Activated naive CD8-positive, alpha-beta T cell (primary cell): ENCODE measurements around the gene NGEF.

Experiments used
- H3K27ac Mint-ChIP-seq: one replicate; pipeline ENCODE4 v1.8.0; 2021; ENCODE audit warnings: mixed read lengths
- H3K27me3 Mint-ChIP-seq: one replicate; pipeline ENCODE4 v1.8.0; 2021; ENCODE audit warnings: mixed read lengths
- H3K36me3 Mint-ChIP-seq: one replicate; pipeline ENCODE4 v1.8.0; 2021; ENCODE audit warnings: mixed read lengths
- H3K4me1 Mint-ChIP-seq: one replicate; pipeline ENCODE4 v1.8.0; 2021; ENCODE audit warnings: low read depth, mixed read lengths
- H3K4me3 Mint-ChIP-seq: one replicate; pipeline ENCODE4 v1.8.0; 2021; ENCODE audit warnings: mild to moderate bottlenecking, mixed read lengths
- H3K9me3 Mint-ChIP-seq: one replicate; pipeline ENCODE4 v1.8.0; 2021; ENCODE audit warnings: low read depth, mixed read lengths

NGEF gene

GRCh38 chr2:232957657-232958090 lies 55.4 kb downstream of the NGEF start:
- Mint-ChIP-seq H3K27me3 (no peaks in the 10 kb centered on the region), H3K4me1 (no peaks in the 10 kb centered on the region), H3K9me3 (no peaks in the 10 kb centered on the region), H3K4me3 (no peak overlapping the region), H3K27ac (no peak overlapping the region), H3K36me3 (no peaks in the 10 kb centered on the region)

- Mint-ChIP-seq H3K36me3 (no peaks in the 10 kb centered on the region), H3K4me1 (no peaks in the 10 kb centered on the region), H3K27me3 (no peaks in the 10 kb centered on the region), H3K27ac (no peak overlapping the region), H3K4me3 (no peak overlapping the region), H3K9me3 (no peaks in the 10 kb centered on the region)
Measured at GRCh38 chr2:232955856-232956255, 57.2 kb downstream of the NGEF start.

- H3K9me3 Mint-ChIP-seq: no peaks in the 10 kb centered on the region
- H3K27me3 Mint-ChIP-seq: no peaks in the 10 kb centered on the region
- H3K4me1 Mint-ChIP-seq: no peaks in the 10 kb centered on the region
- no peak overlapping the region for H3K27ac Mint-ChIP-seq
- no peak overlapping the region for H3K4me3 Mint-ChIP-seq
- no peaks in the 10 kb centered on the region for H3K36me3 Mint-ChIP-seq
Measured at GRCh38 chr2:232954691-232955090, 58.4 kb downstream of the NGEF start.

DNA sequence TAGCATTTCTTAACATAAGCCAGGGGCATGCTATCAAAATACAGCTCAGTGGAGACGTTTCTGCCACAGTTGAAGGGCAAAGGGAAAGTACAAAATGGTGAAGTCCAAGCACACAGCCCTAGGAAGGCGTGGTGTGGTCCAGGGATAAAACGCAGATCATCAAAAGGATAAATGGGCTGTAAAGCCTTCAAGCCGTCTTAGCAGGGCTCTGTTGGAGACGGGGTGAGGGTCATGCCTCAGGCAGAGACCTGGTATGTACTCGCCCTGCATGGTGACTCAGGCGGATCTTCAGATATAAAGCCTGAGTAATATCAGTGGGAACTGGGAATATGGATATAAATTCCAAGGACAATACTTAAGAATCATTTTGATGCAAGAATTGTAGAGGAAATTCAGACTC lies 61.2 kb downstream of the NGEF start:
- Mint-ChIP-seq H3K27me3 (no peaks in the 10 kb centered on the region), H3K36me3 (no peaks in the 10 kb centered on the region), H3K27ac (no peak overlapping the region), H3K9me3 (no peaks in the 10 kb centered on the region), H3K4me3 (no peak overlapping the region), H3K4me1 (no peaks in the 10 kb centered on the region)

DNA sequence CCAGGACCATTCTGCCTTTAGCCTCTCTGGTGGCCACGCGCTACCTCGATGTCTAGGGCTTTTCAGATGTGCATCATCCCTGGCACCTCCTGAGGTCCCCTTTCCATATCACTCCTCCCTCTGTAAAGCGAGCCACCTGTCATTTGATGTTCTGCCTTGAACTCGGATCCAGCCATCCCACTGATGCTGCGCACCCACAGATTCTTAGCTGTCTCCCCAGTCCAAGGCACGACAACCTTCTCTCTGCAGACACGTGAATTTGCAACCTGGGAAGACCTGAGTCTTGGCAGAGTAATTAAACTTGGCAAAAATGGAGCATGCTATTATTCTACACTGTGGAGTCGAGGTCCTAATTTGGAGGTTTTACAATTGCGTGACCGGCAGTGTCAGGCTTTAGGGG lies 61.9 kb downstream of the NGEF start:
- Mint-ChIP-seq H3K36me3 (no peaks in the 10 kb centered on the region), H3K27me3 (no peaks in the 10 kb centered on the region), H3K4me3 (no peak overlapping the region), H3K4me1 (no peaks in the 10 kb centered on the region), H3K9me3 (no peaks in the 10 kb centered on the region), H3K27ac (no peak overlapping the region)

DNA sequence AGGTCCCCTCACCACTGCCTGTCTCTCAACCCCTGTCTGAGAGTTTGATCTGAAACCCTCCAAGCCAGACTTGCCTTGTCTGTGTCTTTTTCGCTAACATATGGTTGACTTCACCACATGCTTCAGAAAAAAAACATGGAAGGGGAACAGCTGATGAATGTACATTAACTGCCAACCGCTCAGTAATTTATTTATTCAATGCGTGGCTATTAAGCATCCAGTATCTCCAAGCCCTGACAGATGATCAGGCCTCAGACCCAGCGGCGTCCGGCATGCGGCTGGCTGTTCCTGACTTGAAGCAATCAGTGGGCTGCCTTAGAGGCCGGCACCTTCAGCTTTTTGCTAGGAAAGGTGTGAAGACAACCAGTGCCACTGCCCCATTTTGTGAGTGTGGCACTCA lies 62.3 kb downstream of the NGEF start:
- no peak overlapping the region for H3K4me3 Mint-ChIP-seq
- H3K9me3 Mint-ChIP-seq: no peaks in the 10 kb centered on the region
- H3K36me3 Mint-ChIP-seq: no peaks in the 10 kb centered on the region
- no peak overlapping the region for H3K27ac Mint-ChIP-seq
- no peaks in the 10 kb centered on the region for H3K27me3 Mint-ChIP-seq
- no peaks in the 10 kb centered on the region for H3K4me1 Mint-ChIP-seq

GRCh38 chr2:232949016-232949415 lies 64.0 kb downstream of the NGEF start:
- Mint-ChIP-seq H3K4me3 (no peak overlapping the region), H3K27ac (no peak overlapping the region), H3K27me3 (no peaks in the 10 kb centered on the region), H3K36me3 (no peaks in the 10 kb centered on the region), H3K9me3 (no peaks in the 10 kb centered on the region), H3K4me1 (no peaks in the 10 kb centered on the region)

DNA sequence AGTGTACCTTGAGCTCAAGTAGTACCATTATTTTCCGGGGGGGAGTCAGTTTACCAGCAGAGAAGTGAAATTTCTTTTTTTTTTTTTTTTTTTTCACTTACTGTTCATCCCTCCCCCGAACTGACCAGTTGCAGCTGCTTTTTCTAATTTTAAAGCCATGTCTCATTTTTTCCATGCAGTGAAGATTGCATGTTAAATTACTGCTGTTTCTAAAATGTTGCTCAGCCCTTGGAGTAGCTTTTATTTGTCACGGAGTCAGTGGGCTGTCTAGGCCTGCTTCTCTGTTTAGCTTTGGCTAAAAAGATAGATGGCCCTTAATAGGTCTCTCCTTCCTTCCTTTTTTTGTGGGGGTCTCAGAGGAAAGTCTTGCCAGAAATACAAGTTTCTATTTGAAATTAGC lies 70.2 kb downstream of the NGEF start:
- peaks cover 11% of the 10 kb centered on the region for H3K9me3 Mint-ChIP-seq
- H3K4me1 Mint-ChIP-seq: no peaks in the 10 kb centered on the region
- no peak overlapping the region for H3K4me3 Mint-ChIP-seq
- no peaks in the 10 kb centered on the region for H3K36me3 Mint-ChIP-seq
- H3K27ac Mint-ChIP-seq: no peak overlapping the region
- H3K27me3 Mint-ChIP-seq: no peaks in the 10 kb centered on the region

- H3K27ac Mint-ChIP-seq: no peak overlapping the region
- no peaks in the 10 kb centered on the region for H3K4me1 Mint-ChIP-seq
- no peak overlapping the region for H3K4me3 Mint-ChIP-seq
- H3K9me3 Mint-ChIP-seq: peaks cover 11% of the 10 kb centered on the region
- peaks cover 3% of the 10 kb centered on the region for H3K27me3 Mint-ChIP-seq
- no peaks in the 10 kb centered on the region for H3K36me3 Mint-ChIP-seq
Measured at GRCh38 chr2:232941912-232942594, 71.0 kb downstream of the NGEF start.

DNA sequence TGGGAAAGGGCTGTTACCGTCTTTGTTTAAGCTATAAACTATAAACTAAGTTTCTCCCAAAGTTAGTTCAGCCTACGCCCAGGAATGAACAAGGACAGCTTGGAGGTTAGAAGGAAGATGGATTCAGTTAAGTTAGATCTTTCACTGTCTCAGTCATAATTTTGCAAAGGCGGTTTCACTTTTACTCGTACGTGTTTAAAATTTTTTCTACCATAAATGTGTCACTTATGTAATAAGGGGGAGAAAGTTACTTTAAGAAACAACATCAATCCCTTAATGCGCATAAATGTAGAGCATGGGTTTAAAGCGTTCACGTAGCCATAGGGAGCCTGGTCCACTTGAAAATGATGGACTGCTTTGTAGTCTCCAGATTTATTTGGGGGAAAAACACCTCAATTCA lies 71.7 kb downstream of the NGEF start:
- H3K9me3 Mint-ChIP-seq: peaks cover 11% of the 10 kb centered on the region
- H3K27me3 Mint-ChIP-seq: peaks cover 3% of the 10 kb centered on the region
- H3K27ac Mint-ChIP-seq: no peak overlapping the region
- H3K4me3 Mint-ChIP-seq: no peak overlapping the region
- no peaks in the 10 kb centered on the region for H3K36me3 Mint-ChIP-seq
- no peaks in the 10 kb centered on the region for H3K4me1 Mint-ChIP-seq

- Mint-ChIP-seq H3K36me3 (no peaks in the 10 kb centered on the region), H3K27me3 (peaks cover 3% of the 10 kb centered on the region), H3K4me3 (no peak overlapping the region), H3K4me1 (no peaks in the 10 kb centered on the region), H3K27ac (no peak overlapping the region), H3K9me3 (peaks cover 11% of the 10 kb centered on the region)
Measured at GRCh38 chr2:232940724-232941123, 72.3 kb downstream of the NGEF start.

- Mint-ChIP-seq H3K9me3 (peaks cover 11% of the 10 kb centered on the region), H3K27ac (no peak overlapping the region), H3K36me3 (no peaks in the 10 kb centered on the region), H3K27me3 (peaks cover 9% of the 10 kb centered on the region), H3K4me3 (no peak overlapping the region), H3K4me1 (no peaks in the 10 kb centered on the region)
Measured at GRCh38 chr2:232937278-232937906, 75.7 kb downstream of the NGEF start.

GRCh38 chr2:232931636-232932035 lies 81.4 kb downstream of the NGEF start:
- peaks cover 11% of the 10 kb centered on the region for H3K4me1 Mint-ChIP-seq
- no peak overlapping the region for H3K27ac Mint-ChIP-seq
- H3K9me3 Mint-ChIP-seq: no peaks in the 10 kb centered on the region
- peaks cover 22% of the 10 kb centered on the region for H3K27me3 Mint-ChIP-seq
- H3K4me3 Mint-ChIP-seq: no peak overlapping the region
- no peaks in the 10 kb centered on the region for H3K36me3 Mint-ChIP-seq

DNA sequence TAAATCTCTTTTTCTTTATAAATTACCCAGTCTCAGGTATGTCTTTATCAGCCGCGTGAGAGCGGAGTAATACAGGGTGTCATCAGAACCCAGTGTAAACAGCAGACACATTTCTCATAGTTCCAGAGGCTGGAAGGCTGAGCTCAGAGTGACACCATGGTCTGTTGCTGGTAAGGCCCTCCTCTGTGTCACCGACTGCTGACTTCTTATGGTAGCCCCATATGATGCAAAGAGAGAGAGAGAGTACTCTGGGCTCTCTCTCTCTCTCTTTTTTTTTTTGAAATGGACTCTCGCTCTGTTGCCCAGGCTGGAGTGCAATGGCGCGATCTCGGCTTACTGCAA lies 83.0 kb downstream of the NGEF start:
- no peaks in the 10 kb centered on the region for H3K36me3 Mint-ChIP-seq
- H3K4me3 Mint-ChIP-seq: no peak overlapping the region
- H3K4me1 Mint-ChIP-seq: peaks cover 17% of the 10 kb centered on the region
- H3K27ac Mint-ChIP-seq: no peak overlapping the region
- H3K27me3 Mint-ChIP-seq: peaks cover 32% of the 10 kb centered on the region
- H3K9me3 Mint-ChIP-seq: no peaks in the 10 kb centered on the region

DNA sequence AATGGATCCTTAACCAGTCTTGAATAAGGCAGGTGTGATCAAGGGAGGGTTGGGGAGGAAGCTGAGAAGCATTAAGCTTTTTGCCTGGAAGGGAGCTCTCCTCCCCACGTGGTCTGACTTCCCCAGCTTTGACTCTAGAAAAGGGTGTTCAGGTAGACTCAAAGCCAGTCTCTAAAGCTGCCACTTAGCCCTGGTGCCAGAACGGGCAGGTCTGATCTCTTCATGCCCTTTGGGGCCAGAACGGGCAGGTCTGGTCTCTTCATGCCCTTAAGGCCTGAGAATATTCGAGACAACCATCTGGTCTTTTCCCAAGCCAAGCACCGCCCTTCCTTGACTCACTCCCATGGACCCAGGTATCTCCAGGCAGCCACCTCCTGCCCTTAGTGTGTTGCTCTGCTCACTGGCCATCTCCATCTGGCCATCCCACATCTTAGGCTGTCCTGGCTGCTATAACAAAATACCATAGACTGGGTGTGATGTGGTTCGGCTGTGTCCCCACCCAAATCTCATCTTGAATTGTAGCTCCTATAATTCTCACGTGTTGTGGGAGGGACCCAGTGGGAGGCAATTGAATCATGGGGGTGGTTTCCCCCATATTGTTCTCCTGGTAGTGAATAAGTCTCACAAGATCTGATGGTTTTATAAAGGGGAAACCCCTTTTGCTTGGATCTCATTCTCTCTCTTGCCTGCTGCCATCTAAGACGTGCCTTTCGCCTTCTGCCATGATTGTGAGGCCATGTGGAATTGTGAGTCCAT lies 83.6 kb downstream of the NGEF start:
- Mint-ChIP-seq H3K27ac (no peak overlapping the region), H3K4me3 (peak overlapping the region; percentile 76), H3K9me3 (no peaks in the 10 kb centered on the region), H3K36me3 (no peaks in the 10 kb centered on the region), H3K27me3 (peaks cover 37% of the 10 kb centered on the region), H3K4me1 (peaks cover 17% of the 10 kb centered on the region)
